ENCODE data around the gene IMPA2. TPM values are rescaled to one million over a fixed set of nuclear protein-coding genes. Genes with fewer than 3 reads are reported as not detected.
"Not testable (repeated sequence)": the region's sequence is repeated elsewhere in the genome, so short reads cannot be mapped to it uniquely, and the experiment has no call there.

IMPA2 gene
- total RNA-seq, 1 experiment from 2014 or later: 55.8 TPM

DNA sequence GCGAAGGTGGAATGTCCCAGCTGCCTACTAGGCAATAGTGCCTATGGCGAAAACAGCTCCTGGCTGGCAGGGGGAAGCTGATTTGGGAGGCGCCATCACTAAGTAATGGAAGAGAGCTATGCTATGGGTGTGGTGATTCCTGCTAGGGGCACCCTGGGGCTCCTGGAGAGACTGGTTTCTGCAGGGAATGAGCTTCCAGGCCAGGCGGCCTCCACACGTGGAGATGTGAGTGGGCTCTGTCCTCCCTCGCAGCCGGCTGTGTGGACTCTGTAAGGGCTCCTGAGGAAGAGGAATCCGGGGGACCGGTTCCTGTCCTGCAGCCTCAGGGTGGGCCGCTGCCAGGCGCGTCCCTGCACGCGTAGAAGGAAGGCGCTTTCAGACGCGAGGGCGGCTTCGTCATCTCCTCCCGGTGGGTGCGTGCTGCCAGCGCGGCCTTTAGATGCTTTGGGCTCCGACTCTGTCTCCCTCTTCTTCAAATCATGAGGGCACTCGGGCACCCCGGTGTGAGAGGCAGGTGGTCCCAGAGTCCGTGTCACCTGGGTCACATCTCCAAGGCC, 56.9 kb downstream of the IMPA2 start:
- in situ Hi-C loops (cut with HindIII; ENCODE audit: low sequenced_read_pairs): no loop called here
- DNase-seq (ENCODE audit: low spot score): no peak

DNA sequence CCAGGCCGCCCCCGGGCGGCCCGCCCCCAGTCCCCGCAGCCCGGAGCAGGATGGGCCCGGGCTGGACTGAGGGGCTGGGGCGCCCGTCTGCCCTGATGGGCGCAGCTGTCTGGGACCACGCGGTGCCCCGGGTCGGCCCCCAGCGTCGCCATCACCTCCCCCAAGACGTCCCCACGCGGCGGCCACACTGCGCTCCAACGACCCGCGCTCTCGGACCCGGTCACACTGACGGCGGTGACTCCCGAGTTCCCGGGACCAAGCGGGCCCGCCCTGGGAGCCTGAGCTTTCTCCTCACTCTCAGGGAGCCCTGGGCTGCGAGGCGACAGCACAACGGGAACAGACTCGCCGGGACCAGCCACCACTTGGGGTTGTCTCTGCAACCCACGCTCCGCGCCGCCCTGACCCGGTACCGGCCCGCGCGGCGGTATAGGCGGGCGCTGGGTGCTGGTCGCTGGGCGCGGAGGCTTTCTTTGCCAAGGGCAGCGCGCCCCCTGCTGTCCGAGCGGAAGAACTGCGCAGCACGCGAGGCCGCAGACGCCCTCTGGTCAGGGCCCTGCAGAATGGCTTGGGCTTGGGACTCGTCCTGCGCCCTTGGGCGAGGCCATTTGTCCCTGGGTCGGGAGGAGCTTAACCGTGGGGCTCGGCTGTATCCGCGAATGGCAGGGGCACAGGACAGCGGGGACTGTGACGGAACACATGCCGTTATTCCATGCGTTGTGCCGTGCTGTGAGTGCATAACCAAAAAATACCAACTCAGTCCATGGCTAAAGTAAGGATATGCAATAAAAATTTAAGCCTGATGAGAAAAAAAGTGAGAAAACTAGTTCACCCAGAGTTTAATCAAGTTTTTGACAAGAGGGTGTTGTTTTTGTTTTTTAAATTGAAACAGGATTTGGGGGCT, 57.6 kb downstream of the IMPA2 start:
- DNase-seq (ENCODE audit: low spot score): peak; percentile 74
- in situ Hi-C loops (cut with HindIII; ENCODE audit: low sequenced_read_pairs): no loop called here

DNA sequence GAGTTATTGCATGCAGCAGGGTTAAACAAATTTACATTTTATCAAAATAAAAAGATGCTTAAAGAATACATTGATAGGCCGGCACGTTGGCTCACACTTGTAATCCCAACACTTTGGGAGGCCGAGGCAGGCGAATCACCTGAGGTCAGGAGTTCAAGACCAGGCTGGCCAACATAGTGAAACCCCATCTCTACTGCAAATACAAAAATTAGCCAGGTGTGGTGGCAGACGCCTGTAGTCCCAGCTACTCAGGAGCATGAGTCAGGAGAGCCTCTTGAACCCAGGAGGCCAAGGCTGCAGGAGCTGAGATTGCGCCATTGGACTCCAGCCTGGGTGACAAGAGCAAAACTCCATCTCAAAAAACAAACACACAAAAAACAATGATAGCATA, 58.2 kb downstream of the IMPA2 start:
- DNase-seq (ENCODE audit: low spot score); in situ Hi-C loops (cut with HindIII; ENCODE audit: low sequenced_read_pairs): not testable (repeated sequence)

DNA sequence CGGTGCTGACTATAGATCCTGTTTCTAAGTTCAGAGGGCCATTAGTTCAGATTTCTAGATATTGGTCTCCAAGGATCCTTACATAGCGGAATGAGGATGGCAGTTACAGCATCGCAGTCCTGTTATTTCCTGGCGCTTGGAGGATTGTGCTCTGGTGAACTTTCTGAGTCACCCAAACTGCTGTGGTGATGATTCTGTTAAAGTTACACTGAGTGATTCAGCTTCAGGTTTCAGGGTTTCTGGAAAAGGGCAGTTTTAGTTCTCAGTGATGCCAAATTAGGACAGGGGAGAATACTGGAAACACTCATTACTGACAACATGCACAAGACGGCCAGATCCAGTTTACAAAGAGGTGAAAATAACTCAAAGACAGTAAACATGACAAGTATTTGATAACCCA, 60.3 kb downstream of the IMPA2 start:
- DNase-seq (ENCODE audit: low spot score): no peak
- in situ Hi-C loops (cut with HindIII; ENCODE audit: low sequenced_read_pairs): no loop called here

DNA sequence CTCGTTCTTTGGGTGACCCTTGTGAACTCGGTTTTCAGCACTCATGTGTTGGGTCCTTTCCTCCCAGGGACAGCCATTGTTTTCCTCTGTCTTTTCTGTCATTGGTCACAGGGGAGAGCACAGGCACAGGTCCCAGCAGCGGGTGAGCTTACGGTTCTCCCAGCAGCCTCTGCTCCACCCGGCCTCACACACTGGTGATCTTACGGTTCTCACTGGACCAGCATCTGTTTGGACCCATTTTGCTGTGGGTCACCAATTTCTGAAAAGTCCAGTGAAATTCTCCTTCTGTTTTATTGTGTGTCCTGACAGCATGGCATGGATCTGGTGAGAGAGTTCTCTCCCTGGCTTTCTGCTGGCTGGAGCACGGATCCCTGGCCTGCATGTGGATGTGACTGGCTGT, 62.5 kb downstream of the IMPA2 start:
- in situ Hi-C loops (cut with HindIII; ENCODE audit: low sequenced_read_pairs): no loop called here
- DNase-seq (ENCODE audit: low spot score): no peak

DNA sequence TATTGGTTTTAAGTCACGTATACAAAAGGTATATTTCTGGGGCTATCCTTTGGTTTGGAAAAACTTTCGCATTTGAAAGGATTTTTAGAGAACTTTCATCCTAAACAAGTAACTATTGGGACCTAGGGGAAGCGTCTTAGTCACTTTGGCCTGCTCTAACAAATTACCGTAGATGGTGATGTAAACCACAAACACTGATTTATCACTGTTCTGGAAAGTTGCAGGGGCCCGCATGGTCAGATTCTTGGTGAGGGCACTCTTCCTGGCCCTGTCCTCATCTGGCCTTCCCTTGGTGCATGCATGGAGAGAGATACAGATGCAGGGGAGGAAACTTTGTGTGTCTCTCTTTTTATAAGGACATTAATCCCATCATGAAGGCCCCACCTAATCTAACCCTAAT, 63.3 kb downstream of the IMPA2 start:
- DNase-seq (ENCODE audit: low spot score): no peak
- in situ Hi-C loops (cut with HindIII; ENCODE audit: low sequenced_read_pairs): no loop called here

DNA sequence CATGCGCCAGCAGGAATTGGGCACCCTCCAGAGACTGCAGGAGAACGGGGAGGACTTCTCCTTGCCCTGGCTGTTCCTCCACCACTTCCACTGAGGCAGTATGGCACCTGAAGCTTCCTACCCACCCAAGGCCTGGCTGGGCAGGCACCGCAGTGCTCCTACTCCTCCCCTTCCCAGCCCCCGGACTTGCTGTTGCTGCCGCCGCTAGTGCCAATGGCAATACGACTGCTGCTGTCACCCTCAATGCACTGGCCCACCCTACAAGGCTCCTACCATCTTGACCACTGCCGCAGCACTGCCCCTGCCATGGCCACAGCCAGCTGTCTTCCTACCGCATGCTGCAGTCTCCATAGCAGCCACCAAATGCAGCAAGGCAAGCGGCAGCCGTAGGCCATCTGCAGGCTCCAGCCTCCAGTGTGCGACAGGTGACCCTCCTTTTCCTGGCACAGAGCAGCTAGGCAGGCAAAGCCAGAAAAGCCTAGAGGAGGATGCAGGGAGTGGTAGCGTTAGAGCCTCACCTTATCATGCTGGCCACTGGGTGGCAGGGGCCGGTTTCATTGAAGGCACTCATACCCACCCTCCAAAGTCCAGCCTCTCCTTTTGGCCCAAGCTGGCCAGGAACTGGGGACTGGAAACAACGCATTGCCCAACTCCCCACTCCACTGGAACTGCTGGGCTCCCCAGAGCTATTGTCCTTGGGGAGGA, 64.9 kb downstream of the IMPA2 start:
- in situ Hi-C loops (cut with HindIII; ENCODE audit: low sequenced_read_pairs): no loop called here
- no peak for DNase-seq (ENCODE audit: low spot score)

DNA sequence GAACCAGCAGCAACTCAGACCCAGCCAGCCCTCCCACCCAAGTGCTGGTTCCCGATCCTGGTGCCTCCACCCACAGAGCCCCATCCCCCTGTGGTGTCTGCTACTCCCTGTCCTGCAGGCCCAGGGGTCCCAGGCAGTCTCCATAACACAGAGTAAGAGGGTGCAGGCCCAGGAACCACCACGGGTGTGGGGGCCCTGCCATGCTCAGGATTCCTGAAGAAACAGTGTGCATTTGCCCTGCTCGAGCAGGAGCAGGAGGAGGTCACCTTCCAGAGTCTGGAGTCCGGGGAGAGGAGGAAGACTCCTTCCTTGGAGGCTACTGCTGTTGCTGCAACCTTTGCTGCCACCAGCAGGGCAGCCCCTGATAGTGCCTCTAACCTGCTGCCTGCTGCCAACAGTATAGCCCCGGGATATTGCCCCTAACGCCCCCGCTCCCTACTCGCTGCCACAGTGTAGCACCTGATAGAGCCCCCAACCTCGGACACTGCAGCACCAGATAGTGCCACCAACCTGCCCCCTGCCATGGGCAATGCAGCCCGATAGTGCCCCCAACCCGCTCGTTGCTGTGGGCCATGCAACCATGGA, 65.5 kb downstream of the IMPA2 start:
- in situ Hi-C loops (cut with HindIII; ENCODE audit: low sequenced_read_pairs): no loop called here
- DNase-seq (ENCODE audit: low spot score): no peak

DNA sequence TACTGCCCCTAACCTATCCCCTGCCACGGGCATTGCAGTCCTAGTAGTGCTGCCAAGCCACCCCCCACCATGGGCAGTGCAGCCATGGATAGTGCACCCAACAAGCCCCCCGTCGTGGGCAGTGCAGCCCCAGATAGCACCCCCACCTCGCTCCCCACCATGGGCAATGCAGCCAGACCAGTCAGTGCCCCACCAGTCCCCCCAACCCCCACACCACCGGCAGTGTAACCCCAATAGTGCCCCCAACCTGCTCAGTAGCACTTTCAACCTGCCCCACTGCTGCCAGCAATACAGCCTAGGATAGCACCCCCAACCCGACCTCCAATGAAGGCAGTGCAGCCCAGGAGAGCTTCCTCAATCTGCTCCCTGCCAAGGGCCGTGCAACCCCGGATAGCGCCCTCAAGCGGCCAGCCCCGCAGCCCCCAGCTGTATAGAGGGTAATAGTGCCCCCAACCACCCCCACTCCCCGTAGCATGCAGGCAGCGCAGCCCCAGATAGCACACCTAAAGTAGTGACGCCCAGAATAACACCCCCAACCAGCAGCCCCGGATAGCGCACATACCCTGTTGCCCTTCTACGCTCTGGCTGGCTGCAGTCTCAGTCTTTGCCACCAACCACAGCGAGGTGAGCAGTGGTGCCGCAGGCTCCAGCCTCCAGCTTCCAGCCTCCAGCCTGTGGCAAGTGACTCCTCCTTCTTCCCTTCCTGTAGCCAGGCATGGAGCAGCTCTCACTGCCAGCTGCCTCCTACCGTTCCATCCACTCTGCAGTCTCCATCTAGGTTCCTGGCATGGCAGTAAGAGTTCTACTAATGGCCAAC, 66.9 kb downstream of the IMPA2 start:
- in situ Hi-C loops (cut with HindIII; ENCODE audit: low sequenced_read_pairs): no loop called here
- no peak for DNase-seq (ENCODE audit: low spot score)

DNA sequence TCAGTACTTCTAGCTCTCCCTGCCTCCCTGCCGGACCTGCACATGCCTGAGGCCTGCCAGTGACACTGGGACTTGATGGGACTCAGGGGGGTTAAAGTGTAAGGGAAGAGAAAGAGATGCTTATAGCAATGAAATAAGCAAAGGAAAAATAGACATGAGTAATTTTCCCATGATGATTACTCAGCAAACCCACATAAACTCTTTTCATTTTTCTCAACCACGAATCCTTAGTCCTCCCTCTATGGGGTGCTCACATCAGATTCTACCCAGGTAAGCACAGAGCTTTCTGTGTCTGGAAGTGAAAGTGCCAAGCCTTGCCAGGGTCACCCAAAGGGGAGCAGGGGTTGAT, 67.5 kb downstream of the IMPA2 start:
- no peak for DNase-seq (ENCODE audit: low spot score)
- in situ Hi-C loops (cut with HindIII; ENCODE audit: low sequenced_read_pairs): no loop called here

DNA sequence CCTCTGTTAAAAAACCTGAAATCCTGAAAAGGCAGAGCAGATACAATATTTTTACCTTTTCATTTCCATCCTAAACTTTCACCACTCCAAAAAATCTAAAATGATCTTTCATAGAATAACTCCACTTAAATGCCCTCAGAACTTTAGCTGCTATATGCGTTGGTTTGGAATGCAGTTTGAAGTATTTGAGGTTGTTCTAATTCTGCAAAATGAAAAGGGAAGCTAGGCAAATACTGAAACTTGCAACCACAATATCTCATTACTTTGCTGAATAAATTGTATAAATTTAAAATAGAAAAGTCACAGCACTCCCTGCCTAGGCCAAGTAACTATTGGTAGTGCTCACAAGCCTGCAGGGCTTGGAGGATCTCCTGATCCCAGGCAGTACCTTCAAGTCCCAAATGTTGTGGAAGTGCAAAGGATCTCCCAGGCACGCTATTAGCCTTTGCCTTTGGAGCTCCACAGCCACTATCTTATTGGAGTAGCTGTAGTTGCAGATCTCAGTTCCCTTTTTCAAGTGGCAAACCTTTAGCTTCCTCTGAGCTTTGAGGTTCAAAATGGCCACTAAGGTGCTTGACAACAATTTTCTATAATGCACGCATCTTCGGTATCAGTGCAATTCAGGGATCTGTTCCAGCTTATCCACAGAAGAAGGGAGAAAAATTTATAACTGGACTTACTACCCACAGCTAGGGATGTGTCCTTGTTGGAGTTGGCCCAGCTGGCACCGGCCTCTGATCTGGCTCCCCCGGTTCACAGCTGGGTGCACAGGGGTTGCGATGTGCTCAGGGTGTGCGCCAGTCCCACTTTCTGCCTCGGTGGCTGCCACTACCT, 68.9 kb downstream of the IMPA2 start:
- in situ Hi-C loops (cut with HindIII; ENCODE audit: low sequenced_read_pairs): no loop called here
- DNase-seq (ENCODE audit: low spot score): no peak

DNA sequence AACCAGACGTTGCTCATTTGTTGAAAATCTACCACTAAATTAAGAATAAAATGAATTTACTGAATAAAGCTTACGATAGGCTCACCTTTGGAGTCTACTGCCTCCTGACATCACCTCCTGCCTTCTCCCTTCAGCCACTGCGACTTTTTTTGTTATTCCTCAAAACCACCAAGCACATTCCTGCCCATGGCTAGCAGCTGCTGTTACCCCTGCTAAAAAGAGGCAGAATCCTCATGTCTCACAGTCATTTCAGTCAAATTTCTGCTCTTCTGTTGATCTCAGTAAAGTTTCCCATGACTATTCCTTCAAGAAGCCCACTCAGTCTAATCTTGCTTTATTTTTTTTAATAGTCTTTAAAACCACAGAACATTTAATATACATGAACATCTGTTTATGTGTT, 71.6 kb downstream of the IMPA2 start:
- in situ Hi-C loops (cut with HindIII; ENCODE audit: low sequenced_read_pairs): no loop called here
- no peak for DNase-seq (ENCODE audit: low spot score)

DNA sequence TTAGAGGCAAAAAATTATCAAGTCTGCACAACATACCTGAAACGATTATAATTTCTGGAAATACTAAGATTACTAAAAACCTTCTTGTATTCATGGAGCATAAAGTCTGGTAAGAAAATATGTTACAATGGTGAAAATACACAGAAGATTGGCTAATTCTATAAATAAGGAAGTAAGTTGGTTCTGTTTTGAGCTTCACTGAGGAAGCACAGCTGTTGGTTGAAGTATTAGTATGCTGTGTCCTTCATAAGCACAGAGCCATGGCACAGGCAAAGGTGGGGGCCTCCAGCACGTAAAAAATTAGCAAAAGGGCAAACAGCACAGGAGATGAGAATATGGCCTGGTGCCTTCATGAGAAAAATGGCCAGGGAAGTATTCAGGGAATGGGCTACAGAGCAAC, 72.0 kb downstream of the IMPA2 start:
- DNase-seq (ENCODE audit: low spot score): no peak
- in situ Hi-C loops (cut with HindIII; ENCODE audit: low sequenced_read_pairs): no loop called here

DNA sequence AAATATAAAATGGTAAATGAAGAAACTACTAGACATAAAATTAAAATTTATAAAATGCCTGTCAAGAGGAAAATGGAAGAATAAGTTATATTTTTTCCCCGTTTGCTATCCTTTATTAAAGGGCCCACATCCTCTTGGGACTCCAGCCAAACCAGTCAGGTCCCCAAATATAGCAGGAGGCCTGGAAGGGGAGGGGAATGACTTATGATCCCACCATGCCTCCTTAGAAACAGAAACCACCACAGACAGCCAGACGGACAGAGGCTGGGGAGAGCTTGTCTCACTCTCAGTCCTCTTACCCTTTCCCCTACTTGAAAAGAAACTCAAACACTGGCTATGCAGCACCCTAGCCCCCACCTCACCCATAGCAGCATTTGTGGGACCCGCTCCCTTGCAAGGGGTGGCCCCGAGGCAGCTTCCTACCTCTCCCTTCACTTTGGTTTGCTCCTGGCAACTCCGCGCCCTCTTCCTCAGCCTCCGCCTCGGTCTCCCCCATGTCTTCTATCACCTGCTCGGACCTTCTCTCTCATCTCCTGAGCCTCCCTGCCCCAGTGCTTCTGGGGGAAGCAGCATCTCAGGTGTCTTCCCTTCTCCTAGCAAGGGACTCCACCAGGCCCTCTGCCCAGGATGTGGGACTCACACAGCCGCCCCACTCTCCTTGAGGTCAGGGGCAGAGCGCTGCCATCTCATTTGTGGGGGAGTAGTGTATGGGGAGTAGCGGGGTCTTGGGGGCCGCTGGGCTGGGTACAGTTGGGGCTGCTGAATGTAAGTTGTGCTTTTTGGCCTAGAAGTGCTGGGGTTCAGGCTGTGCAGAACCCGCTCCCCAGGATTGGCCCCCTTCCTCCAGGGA, 75.0 kb downstream of the IMPA2 start:
- in situ Hi-C loops (cut with HindIII; ENCODE audit: low sequenced_read_pairs): no loop called here
- no peak for DNase-seq (ENCODE audit: low spot score)

DNA sequence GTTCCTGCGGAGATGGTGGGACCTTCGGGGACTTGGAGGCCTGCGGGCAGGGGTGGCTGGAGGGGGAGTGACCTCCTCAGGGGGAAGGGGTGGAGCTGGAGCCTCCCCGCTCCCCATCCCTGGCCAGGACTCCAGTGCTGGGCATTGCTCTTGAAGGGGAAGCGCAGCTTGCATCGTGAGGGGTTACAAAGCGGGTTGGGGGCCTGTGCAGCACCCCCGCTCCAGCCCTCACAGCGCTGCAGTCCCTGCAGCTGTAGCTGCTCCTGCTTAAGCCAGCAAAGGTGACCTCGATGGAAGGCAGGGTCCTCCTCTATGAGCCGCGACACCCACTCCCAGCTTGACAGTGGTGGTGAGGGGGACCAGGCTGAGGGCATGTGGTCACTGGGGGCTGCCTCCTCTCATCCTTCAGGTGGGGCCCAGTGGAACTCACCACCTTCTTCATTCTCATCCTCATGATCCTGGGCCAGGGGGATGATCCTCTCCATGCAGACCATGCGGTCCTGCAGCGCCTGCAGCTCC, 75.6 kb downstream of the IMPA2 start:
- in situ Hi-C loops (cut with HindIII; ENCODE audit: low sequenced_read_pairs): no loop called here
- no peak for DNase-seq (ENCODE audit: low spot score)

DNA sequence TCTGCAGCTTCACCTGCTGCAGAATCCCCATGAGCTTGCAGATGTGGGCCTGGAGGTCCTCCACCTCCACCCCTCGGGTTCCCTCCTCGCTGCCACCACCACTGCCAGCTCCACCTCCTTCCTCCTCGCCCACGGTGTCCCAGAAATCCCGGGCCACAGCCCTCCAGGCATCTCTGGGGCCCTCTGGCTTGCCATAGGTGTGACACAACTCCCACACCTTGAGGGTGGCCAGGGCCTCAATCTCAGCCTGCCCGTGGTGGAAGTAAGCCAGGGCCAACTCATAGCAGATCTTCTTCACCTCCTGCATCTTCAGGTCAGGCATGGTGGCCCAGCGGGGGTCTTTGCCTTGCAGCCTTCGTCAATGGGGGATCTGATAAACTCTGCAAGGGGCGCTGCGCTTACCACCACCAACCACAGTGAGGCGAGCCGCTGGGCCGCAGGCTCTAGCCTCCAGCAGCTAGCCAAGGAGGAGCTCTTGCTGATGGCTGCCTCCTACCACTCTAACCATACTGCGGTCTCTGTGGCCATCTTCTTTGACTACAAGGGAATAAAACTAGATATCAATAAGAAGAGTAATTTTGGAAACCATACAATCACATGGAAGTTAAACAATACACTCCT, 76.2 kb downstream of the IMPA2 start:
- in situ Hi-C loops (cut with HindIII; ENCODE audit: low sequenced_read_pairs): no loop called here
- DNase-seq (ENCODE audit: low spot score): no peak

Measured in G401 (cell line).